ENCODE results near the gene GHDC.

The GHDC gene

GRCh38 chr17:42181851-42182207, 12.5 kb downstream of the GHDC start:
- DNase-seq, result no peak

GRCh38 chr17:42180922-42181850, 13.1 kb downstream of the GHDC start, which contains the start of gene KCNH4:
Gene KCNH4, minus strand, starts transcription at chr17:42181142. Its CDS starts 197 bp downstream, at chr17:42180945.
- peak in 1 of 2 experiments; percentile 34 for DNase-seq

- DNase-seq, result no peak
These were observed 13.8 kb downstream of the GHDC start for GRCh38 chr17:42180411-42180921.

- no peak for DNase-seq
These were observed 14.3 kb downstream of the GHDC start for GRCh38 chr17:42179911-42180410.

- DNase-seq, result no peak
These were observed 15.0 kb downstream of the GHDC start for GRCh38 chr17:42179335-42179734.

GRCh38 chr17:42178817-42179216, 15.5 kb downstream of the GHDC start:
- no peak for DNase-seq

- DNase-seq, result no peak
These were observed 16.6 kb downstream of the GHDC start for GRCh38 chr17:42177684-42178083.

GRCh38 chr17:42174126-42174783, 20.0 kb downstream of the GHDC start:
- DNase-seq, result no peak

- no peak for DNase-seq
These were observed 22.5 kb downstream of the GHDC start for GRCh38 chr17:42171831-42172230.

- no peak for DNase-seq
These were observed 24.9 kb downstream of the GHDC start for GRCh38 chr17:42169351-42169750.

GRCh38 chr17:42167807-42168206, 26.5 kb downstream of the GHDC start:
- no peak for DNase-seq

GRCh38 chr17:42166196-42166763, 28.0 kb downstream of the GHDC start:
- DNase-seq, result no peak

- no peak for DNase-seq
These were observed 28.5 kb downstream of the GHDC start for GRCh38 chr17:42165751-42166150.

- no peak for DNase-seq
These were observed 30.4 kb downstream of the GHDC start for GRCh38 chr17:42163696-42164407.

- DNase-seq, result no peak
These were observed 31.2 kb downstream of the GHDC start for GRCh38 chr17:42163113-42163512.

- DNase-seq, result no peak
These were observed 33.8 kb downstream of the GHDC start for GRCh38 chr17:42160531-42160910.

GRCh38 chr17:42159796-42160530, 34.3 kb downstream of the GHDC start:
- no peak for DNase-seq

- no peak for DNase-seq
These were observed 38.7 kb downstream of the GHDC start for GRCh38 chr17:42155614-42156045.

- DNase-seq, result no peak
These were observed 40.2 kb downstream of the GHDC start for GRCh38 chr17:42153919-42154742.

GRCh38 chr17:42146911-42147607, 47.2 kb downstream of the GHDC start:
- DNase-seq, result no peak
